NCI-H526 (cell line): Measurements from ENCODE around the gene TRIM24.

Experiments
- DNase-seq, 2 experiments: peaks; one replicate each; lab custom pipeline; 2025; lab: John Stamatoyannopoulos, UW

TRIM24 gene

GRCh38 chr7:138538997-138539644 is 79.1 kb downstream of the TRIM24 start:
- DNase-seq, result no peak

- DNase-seq, result no peak
These were observed 82.1 kb downstream of the TRIM24 start for GRCh38 chr7:138542183-138542582.

GRCh38 chr7:138543739-138544138 is 83.7 kb downstream of the TRIM24 start:
- no peak for DNase-seq

GRCh38 chr7:138545123-138545522 is 85.1 kb downstream of the TRIM24 start:
- DNase-seq, result no peak

GRCh38 chr7:138546064-138546619 is 86.1 kb downstream of the TRIM24 start:
- no peak for DNase-seq

- no peak for DNase-seq
These were observed 86.8 kb downstream of the TRIM24 start for GRCh38 chr7:138546829-138547228.

- DNase-seq, result no peak
These were observed 89.0 kb downstream of the TRIM24 start for GRCh38 chr7:138549082-138549481.

GRCh38 chr7:138550337-138550736 is 90.3 kb downstream of the TRIM24 start:
- no peak for DNase-seq

- DNase-seq, result no peak
These were observed 91.0 kb downstream of the TRIM24 start for GRCh38 chr7:138551102-138551501.

- DNase-seq, result no peak
These were observed 93.7 kb downstream of the TRIM24 start for GRCh38 chr7:138553805-138554204.

GRCh38 chr7:138554674-138555073 is 94.6 kb downstream of the TRIM24 start:
- no peak for DNase-seq

GRCh38 chr7:138555684-138556083 is 95.6 kb downstream of the TRIM24 start:
- DNase-seq, result no peak

- no peak for DNase-seq
These were observed 96.9 kb downstream of the TRIM24 start for GRCh38 chr7:138556771-138557484.

GRCh38 chr7:138559448-138559847 is 99.4 kb downstream of the TRIM24 start:
- no peak for DNase-seq

- no peak for DNase-seq
These were observed 103.7 kb downstream of the TRIM24 start for GRCh38 chr7:138563808-138564207.

- DNase-seq, result no peak
These were observed 104.3 kb downstream of the TRIM24 start for GRCh38 chr7:138564365-138564764.

GRCh38 chr7:138565071-138565450 is 105.0 kb downstream of the TRIM24 start:
- DNase-seq, result no peak

GRCh38 chr7:138565451-138566114 is 105.5 kb downstream of the TRIM24 start:
- no peak for DNase-seq

- no peak for DNase-seq
These were observed 108.6 kb downstream of the TRIM24 start for GRCh38 chr7:138568655-138569054.

- no peak for DNase-seq
These were observed 109.4 kb downstream of the TRIM24 start for GRCh38 chr7:138569418-138569817.

- DNase-seq, result no peak
These were observed 110.7 kb downstream of the TRIM24 start for GRCh38 chr7:138570715-138571114.

GRCh38 chr7:138573741-138574140 is 113.7 kb downstream of the TRIM24 start:
- DNase-seq, result no peak

GRCh38 chr7:138575897-138576428 is 115.9 kb downstream of the TRIM24 start:
- DNase-seq, result no peak
